Measurements from ENCODE around the gene CPB2. TPM values are rescaled to one million over a fixed set of nuclear protein-coding genes. Genes with fewer than 3 reads are reported as not detected.
A peak's percentile ranks its signal among the peaks of the same experiment; 100 is the strongest.

CPB2 gene
- polyA plus RNA-seq, 1 donor (not counting 4 experiments of a cell fraction or from before 2014, with no cell fraction given): 0.26 TPM

DNA sequence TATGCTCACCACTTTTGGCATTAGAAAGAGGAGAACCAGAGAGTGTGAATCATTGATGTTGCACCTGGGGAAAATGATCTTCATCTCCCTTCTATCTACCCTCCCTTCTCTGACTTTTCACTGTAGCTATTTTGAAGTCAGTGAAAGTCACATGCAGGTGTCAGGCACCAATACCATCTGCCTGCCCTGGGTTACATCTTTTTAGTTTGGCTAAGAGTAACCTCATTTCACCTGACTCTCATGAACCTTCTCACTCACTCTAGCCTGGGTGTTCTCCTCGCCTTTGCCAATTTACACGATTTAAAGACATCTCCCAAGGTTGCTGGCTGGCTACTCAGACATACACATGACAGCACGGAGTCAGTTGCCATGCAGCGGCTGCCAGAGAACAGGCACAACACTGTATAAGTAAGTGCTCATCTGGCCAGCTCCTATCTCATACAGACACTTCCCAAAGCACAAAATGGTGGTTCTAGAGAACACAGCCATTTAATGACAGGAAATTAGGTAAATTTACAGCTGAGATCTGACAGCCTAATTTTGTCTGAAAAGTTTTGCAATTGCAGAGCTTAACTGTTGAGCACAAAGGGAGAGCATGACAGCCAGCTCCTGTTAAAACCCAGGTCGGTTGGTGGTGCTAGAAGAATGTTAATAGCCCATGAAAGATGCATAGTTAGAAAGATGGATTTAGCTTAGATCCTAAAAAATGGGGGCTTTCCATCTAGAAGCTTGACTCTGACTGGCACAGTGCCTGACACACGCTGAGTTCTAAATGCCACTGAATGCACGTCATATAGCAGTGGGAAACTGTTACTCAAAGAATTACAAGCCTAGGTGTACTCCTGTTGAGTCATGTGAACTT lies 44.7 kb upstream of the CPB2 start:
- peaks cover 7% of the 10 kb centered on the region for H3K27me3 ChIP-seq (ENCODE audit: control insufficient read depth, extremely low read depth, insufficient read depth, low read length)
- no peaks in the 10 kb centered on the region for H3K9me3 ChIP-seq (ENCODE audit: control insufficient read depth, low read depth, low read length)
- no peak overlapping the region for H3K27ac ChIP-seq (ENCODE audit: control insufficient read depth, insufficient read depth, low read length)
- TF ChIP-seq, protein P1, sequence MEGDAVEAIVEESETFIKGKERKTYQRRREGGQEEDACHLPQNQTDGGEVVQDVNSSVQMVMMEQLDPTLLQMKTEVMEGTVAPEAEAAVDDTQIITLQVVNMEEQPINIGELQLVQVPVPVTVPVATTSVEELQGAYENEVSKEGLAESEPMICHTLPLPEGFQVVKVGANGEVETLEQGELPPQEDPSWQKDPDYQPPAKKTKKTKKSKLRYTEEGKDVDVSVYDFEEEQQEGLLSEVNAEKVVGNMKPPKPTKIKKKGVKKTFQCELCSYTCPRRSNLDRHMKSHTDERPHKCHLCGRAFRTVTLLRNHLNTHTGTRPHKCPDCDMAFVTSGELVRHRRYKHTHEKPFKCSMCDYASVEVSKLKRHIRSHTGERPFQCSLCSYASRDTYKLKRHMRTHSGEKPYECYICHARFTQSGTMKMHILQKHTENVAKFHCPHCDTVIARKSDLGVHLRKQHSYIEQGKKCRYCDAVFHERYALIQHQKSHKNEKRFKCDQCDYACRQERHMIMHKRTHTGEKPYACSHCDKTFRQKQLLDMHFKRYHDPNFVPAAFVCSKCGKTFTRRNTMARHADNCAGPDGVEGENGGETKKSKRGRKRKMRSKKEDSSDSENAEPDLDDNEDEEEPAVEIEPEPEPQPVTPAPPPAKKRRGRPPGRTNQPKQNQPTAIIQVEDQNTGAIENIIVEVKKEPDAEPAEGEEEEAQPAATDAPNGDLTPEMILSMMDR (optimal IDR thresholded peaks at IDR 0.05 in 1 of 3, IDR thresholded peaks at IDR 0.05 in 1 of 3, conservative IDR thresholded peaks at IDR 0.05 in 1 of 3; ENCODE audit: extremely low read depth in 1 of 3, insufficient read depth in 2 of 3, low read length in 3 of 3): no peak
- TF ChIP-seq EZH2 (IDR thresholded peaks at IDR 0.05; ENCODE audit: low read length): no peak
- no peak overlapping the region for H3K4me2 ChIP-seq (ENCODE audit: control insufficient read depth, extremely low read depth, insufficient read depth, low read depth, low read length)
- H3K9me1 ChIP-seq (ENCODE audit: control insufficient read depth, extremely low read depth, insufficient read depth, low read length): no peaks in the 10 kb centered on the region
- H3K9ac ChIP-seq (ENCODE audit: control insufficient read depth, extremely low read depth, insufficient read depth, low read length): no peak overlapping the region
- no peaks in the 10 kb centered on the region for H3K36me3 ChIP-seq (ENCODE audit: control insufficient read depth in 2 of 2, extremely low read depth in 1 of 2, insufficient read depth in 2 of 2, low read length in 2 of 2)
- no peaks in the 10 kb centered on the region for H3K4me1 ChIP-seq (ENCODE audit: control insufficient read depth, extremely low read depth, insufficient read depth, low read length)
- no peak overlapping the region for H2AFZ ChIP-seq (ENCODE audit: control insufficient read depth, low read length)
- no peak for DNase-seq (ENCODE audit: low read depth, low spot score)
- dilution Hi-C loops (cut with MboI; ENCODE audit: extremely low pct_ligation_motif_present, low sequenced_read_pairs): no loop called here
- H4K20me1 ChIP-seq (ENCODE audit: control insufficient read depth, extremely low read depth, insufficient read depth, low read length): no peaks in the 10 kb centered on the region
- peak; percentile 70 for FAIRE-seq
- H3K4me3 ChIP-seq (ENCODE audit: control insufficient read depth in 2 of 3, extremely low read depth in 1 of 3, insufficient read depth in 2 of 3, low read depth in 1 of 3, low read length in 3 of 3): no peak overlapping the region
- no peaks in the 10 kb centered on the region for H3K79me2 ChIP-seq (ENCODE audit: control insufficient read depth, insufficient read depth, low read length)

- dilution Hi-C loops (cut with MboI; ENCODE audit: extremely low pct_ligation_motif_present, low sequenced_read_pairs): no loop called here
- H3K9me3 ChIP-seq (ENCODE audit: control insufficient read depth, low read depth, low read length): no peaks in the 10 kb centered on the region
- no peak for FAIRE-seq
- no peaks in the 10 kb centered on the region for H3K4me1 ChIP-seq (ENCODE audit: control insufficient read depth, extremely low read depth, insufficient read depth, low read length)
- H3K4me3 ChIP-seq (ENCODE audit: control insufficient read depth in 2 of 3, extremely low read depth in 1 of 3, insufficient read depth in 2 of 3, low read depth in 1 of 3, low read length in 3 of 3): no peak overlapping the region
- TF ChIP-seq EZH2 (IDR thresholded peaks at IDR 0.05; ENCODE audit: low read length): no peak
- TF ChIP-seq, protein P1 (optimal IDR thresholded peaks at IDR 0.05 in 1 of 3, IDR thresholded peaks at IDR 0.05 in 1 of 3, conservative IDR thresholded peaks at IDR 0.05 in 1 of 3; ENCODE audit: extremely low read depth in 1 of 3, insufficient read depth in 2 of 3, low read length in 3 of 3): peak; percentile 20 to 60 (median 56)
- peaks cover 7% of the 10 kb centered on the region for H3K27me3 ChIP-seq (ENCODE audit: control insufficient read depth, extremely low read depth, insufficient read depth, low read length)
- H3K9me1 ChIP-seq (ENCODE audit: control insufficient read depth, extremely low read depth, insufficient read depth, low read length): no peaks in the 10 kb centered on the region
- no peak overlapping the region for H3K9ac ChIP-seq (ENCODE audit: control insufficient read depth, extremely low read depth, insufficient read depth, low read length)
- no peak for DNase-seq (ENCODE audit: low read depth, low spot score)
- no peaks in the 10 kb centered on the region for H4K20me1 ChIP-seq (ENCODE audit: control insufficient read depth, extremely low read depth, insufficient read depth, low read length)
- no peaks in the 10 kb centered on the region for H3K79me2 ChIP-seq (ENCODE audit: control insufficient read depth, insufficient read depth, low read length)
- H3K36me3 ChIP-seq (ENCODE audit: control insufficient read depth in 2 of 2, extremely low read depth in 1 of 2, insufficient read depth in 2 of 2, low read length in 2 of 2): no peaks in the 10 kb centered on the region
- no peak overlapping the region for H2AFZ ChIP-seq (ENCODE audit: control insufficient read depth, low read length)
- no peak overlapping the region for H3K27ac ChIP-seq (ENCODE audit: control insufficient read depth, insufficient read depth, low read length)
- H3K4me2 ChIP-seq (ENCODE audit: control insufficient read depth, extremely low read depth, insufficient read depth, low read depth, low read length): no peak overlapping the region
Observed at GRCh38 chr13:46146898-46147297, 42.1 kb upstream of the CPB2 start.
